K562 (cell line): Measurements from ENCODE around the gene PRXL2B. TPM values are rescaled to one million over a fixed set of nuclear protein-coding genes. Genes with fewer than 3 reads are reported as not detected.

Experiments
- HNRNPL ChIP-seq: fragments of 200-400 bp; formaldehyde crosslinking; IDR thresholded peaks from 2 replicates; pipeline ENCODE4 v1.6.1; 2017; ENCODE audit warnings: low read depth, mild to moderate bottlenecking, low read length
- KDM2B ChIP-seq: fragments of 250-450 bp; sonication (Bioruptor Pico); IDR thresholded peaks from 2 replicates; pipeline ENCODE4 v1.8.0; 2021; ENCODE audit warnings: mild to moderate bottlenecking, moderate library complexity
- MXI1 ChIP-seq: IDR thresholded peaks from 2 replicates; pipeline ENCODE4 v1.6.1; 2011; ENCODE audit warnings: low read depth, mild to moderate bottlenecking, improper control_type of control experiment, low read length
- PCBP1 ChIP-seq: fragments of 200-400 bp; formaldehyde crosslinking; IDR thresholded peaks from 2 replicates; pipeline ENCODE4 v1.6.1; 2018; ENCODE audit warnings: mild to moderate bottlenecking, low read depth, low read length; ENCODE audit not compliant: poor library complexity, severe bottlenecking
- RBM25 ChIP-seq: fragments of 200-400 bp; formaldehyde crosslinking; IDR thresholded peaks from 2 replicates; pipeline ENCODE4 v1.6.1; 2018; ENCODE audit warnings: low read length, low read depth, moderate library complexity; ENCODE audit not compliant: severe bottlenecking
- SRSF3 ChIP-seq: fragments of 200-400 bp; formaldehyde crosslinking; IDR thresholded peaks from 2 replicates; pipeline ENCODE4 v1.6.1; 2016; ENCODE audit warnings: mild to moderate bottlenecking, low read length, moderate library complexity; ENCODE audit not compliant: insufficient read depth
- TBP ChIP-seq: optimal IDR thresholded peaks from 2 replicates; pipeline ENCODE3; 2011; ENCODE audit warnings: low read depth, low read length, improper control_type of control experiment
- ZNF561 ChIP-seq: fragments of 450-650 bp; formaldehyde crosslinking; conservative IDR thresholded peaks from 2 replicates; pipeline ENCODE4 v1.4.0; 2020; ENCODE audit warnings: mild to moderate bottlenecking, moderate library complexity
- polyA plus RNA-seq, 8 experiments: library from polyadenylated mRNA; depleted of rRNA in 4 of 8; stranded (reverse) in 5 of 8; unstranded in 3 of 8; fragments of >200 nt; fragmentation: Nextera tagmentation in 2 of 8; fragmentation: Illumina TruSeq in 1 of 8; extraction: Ambion mirVana in 2 of 8; extraction: Trizol in 1 of 8; gene quantifications; 2 replicates each; pipeline versions ENCODE4 v1.2.1 to v1.2.3, GENCODE V29; 2011 to 2014; ENCODE audit warnings: inconsistent platforms in 1 of 8, missing spikeins in 1 of 8
- total RNA-seq, 7 experiments: library from RNA; depleted of rRNA in 6 of 7; stranded (reverse); fragments of >200 nt in 6 of 7; fragmentation: Illumina TruSeq in 2 of 7; extraction: Trizol in 2 of 7; gene quantifications; 2 replicates each; pipeline versions ENCODE4 v1.2.1 to v1.2.3, GENCODE V29; 2011 to 2021; ENCODE audit warnings: low replicate concordance in 1 of 7
- TF ChIP-seq, protein P1 (sequence below): fragments of 200-600 bp; sonication (generic); IDR thresholded peaks from one replicate; pipeline ENCODE4 v1.6.1; 2012; ENCODE audit warnings: mild to moderate bottlenecking, low read depth, low read length, inconsistent platforms
- TF ChIP-seq, protein P2 (sequence below): fragments of 450-650 bp; formaldehyde crosslinking; IDR thresholded peaks from 2 replicates; pipeline ENCODE4 v1.4.0; 2022; ENCODE audit warnings: missing genetic modification characterization

Gene PRXL2B
- total and polyA plus RNA-seq, 9 of the 15 experiments (the other 6 are each of a cell fraction or from before 2014, with no cell fraction given): 0.99 to 25.3 (median 11.8) TPM

DNA sequence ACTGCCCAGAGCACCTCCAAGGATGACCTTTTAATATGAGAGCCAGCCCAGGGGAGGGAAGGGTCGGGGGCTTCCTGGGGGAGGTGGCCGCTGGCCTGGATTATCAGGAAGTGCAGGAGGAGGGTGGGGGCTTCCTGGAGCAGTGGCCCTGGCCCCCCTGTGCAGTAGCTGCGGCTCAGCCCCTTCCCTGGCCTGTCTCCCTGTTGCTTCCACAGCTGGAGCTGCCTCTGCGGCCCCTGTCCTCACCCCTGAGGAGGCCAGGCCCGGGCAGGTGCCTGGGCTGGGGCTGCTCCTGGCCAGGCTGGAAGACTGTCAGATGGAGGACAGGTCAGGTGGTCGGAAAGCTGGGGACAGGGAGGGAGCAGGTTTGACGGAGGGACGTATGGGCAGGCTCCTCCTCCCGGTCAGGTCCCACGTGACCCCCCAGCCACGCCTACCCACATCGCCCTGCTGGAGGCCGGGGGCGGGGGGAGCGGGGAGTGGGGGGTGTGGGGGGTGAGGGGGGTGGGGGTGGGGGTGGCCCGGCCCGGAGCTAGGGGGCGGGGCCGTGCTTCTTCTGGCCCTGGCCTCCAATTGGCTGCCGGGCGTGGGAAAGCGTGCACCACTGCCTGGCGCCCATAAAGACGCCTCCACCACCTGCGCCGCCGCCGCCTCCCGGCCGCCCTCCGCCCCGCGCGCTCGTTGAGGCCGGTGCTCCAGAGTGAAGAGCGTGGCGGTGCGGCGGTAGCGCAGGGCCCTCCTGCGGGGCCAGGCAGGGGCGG, 40.6 kb upstream of the PRXL2B start (continued):
- TF ChIP-seq, protein P1, sequence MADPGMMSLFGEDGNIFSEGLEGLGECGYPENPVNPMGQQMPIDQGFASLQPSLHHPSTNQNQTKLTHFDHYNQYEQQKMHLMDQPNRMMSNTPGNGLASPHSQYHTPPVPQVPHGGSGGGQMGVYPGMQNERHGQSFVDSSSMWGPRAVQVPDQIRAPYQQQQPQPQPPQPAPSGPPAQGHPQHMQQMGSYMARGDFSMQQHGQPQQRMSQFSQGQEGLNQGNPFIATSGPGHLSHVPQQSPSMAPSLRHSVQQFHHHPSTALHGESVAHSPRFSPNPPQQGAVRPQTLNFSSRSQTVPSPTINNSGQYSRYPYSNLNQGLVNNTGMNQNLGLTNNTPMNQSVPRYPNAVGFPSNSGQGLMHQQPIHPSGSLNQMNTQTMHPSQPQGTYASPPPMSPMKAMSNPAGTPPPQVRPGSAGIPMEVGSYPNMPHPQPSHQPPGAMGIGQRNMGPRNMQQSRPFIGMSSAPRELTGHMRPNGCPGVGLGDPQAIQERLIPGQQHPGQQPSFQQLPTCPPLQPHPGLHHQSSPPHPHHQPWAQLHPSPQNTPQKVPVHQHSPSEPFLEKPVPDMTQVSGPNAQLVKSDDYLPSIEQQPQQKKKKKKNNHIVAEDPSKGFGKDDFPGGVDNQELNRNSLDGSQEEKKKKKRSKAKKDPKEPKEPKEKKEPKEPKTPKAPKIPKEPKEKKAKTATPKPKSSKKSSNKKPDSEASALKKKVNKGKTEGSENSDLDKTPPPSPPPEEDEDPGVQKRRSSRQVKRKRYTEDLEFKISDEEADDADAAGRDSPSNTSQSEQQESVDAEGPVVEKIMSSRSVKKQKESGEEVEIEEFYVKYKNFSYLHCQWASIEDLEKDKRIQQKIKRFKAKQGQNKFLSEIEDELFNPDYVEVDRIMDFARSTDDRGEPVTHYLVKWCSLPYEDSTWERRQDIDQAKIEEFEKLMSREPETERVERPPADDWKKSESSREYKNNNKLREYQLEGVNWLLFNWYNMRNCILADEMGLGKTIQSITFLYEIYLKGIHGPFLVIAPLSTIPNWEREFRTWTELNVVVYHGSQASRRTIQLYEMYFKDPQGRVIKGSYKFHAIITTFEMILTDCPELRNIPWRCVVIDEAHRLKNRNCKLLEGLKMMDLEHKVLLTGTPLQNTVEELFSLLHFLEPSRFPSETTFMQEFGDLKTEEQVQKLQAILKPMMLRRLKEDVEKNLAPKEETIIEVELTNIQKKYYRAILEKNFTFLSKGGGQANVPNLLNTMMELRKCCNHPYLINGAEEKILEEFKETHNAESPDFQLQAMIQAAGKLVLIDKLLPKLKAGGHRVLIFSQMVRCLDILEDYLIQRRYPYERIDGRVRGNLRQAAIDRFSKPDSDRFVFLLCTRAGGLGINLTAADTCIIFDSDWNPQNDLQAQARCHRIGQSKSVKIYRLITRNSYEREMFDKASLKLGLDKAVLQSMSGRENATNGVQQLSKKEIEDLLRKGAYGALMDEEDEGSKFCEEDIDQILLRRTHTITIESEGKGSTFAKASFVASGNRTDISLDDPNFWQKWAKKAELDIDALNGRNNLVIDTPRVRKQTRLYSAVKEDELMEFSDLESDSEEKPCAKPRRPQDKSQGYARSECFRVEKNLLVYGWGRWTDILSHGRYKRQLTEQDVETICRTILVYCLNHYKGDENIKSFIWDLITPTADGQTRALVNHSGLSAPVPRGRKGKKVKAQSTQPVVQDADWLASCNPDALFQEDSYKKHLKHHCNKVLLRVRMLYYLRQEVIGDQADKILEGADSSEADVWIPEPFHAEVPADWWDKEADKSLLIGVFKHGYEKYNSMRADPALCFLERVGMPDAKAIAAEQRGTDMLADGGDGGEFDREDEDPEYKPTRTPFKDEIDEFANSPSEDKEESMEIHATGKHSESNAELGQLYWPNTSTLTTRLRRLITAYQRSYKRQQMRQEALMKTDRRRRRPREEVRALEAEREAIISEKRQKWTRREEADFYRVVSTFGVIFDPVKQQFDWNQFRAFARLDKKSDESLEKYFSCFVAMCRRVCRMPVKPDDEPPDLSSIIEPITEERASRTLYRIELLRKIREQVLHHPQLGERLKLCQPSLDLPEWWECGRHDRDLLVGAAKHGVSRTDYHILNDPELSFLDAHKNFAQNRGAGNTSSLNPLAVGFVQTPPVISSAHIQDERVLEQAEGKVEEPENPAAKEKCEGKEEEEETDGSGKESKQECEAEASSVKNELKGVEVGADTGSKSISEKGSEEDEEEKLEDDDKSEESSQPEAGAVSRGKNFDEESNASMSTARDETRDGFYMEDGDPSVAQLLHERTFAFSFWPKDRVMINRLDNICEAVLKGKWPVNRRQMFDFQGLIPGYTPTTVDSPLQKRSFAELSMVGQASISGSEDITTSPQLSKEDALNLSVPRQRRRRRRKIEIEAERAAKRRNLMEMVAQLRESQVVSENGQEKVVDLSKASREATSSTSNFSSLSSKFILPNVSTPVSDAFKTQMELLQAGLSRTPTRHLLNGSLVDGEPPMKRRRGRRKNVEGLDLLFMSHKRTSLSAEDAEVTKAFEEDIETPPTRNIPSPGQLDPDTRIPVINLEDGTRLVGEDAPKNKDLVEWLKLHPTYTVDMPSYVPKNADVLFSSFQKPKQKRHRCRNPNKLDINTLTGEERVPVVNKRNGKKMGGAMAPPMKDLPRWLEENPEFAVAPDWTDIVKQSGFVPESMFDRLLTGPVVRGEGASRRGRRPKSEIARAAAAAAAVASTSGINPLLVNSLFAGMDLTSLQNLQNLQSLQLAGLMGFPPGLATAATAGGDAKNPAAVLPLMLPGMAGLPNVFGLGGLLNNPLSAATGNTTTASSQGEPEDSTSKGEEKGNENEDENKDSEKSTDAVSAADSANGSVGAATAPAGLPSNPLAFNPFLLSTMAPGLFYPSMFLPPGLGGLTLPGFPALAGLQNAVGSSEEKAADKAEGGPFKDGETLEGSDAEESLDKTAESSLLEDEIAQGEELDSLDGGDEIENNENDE: no peak
- TF ChIP-seq MXI1 (no peak), TBP (peak; percentile 62), PCBP1 (peak; percentile 97), HNRNPL (no peak), SRSF3 (no peak), KDM2B (CRISPR knock-in tag) (no peak), ZNF561 (CRISPR knock-in tag) (no peak), RBM25 (no peak)
- TF ChIP-seq, protein P2, sequence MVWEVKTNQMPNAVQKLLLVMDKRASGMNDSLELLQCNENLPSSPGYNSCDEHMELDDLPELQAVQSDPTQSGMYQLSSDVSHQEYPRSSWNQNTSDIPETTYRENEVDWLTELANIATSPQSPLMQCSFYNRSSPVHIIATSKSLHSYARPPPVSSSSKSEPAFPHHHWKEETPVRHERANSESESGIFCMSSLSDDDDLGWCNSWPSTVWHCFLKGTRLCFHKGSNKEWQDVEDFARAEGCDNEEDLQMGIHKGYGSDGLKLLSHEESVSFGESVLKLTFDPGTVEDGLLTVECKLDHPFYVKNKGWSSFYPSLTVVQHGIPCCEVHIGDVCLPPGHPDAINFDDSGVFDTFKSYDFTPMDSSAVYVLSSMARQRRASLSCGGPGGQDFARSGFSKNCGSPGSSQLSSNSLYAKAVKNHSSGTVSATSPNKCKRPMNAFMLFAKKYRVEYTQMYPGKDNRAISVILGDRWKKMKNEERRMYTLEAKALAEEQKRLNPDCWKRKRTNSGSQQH (CRISPR knock-in tag): no peak
